A549 (cell line): Measurements from ENCODE around the gene LYRM2. TPM values are rescaled to one million over a fixed set of nuclear protein-coding genes. Genes with fewer than 3 reads are reported as not detected.

Source experiments
- ATAC-seq, 2 experiments: fragments of 200-7000 bp in 1 of 2; fragments of >200 bp in 1 of 2; cut with Nextera tagmentation in 1 of 2; cut with Tn5 transposase in 1 of 2; 3 replicates each; pipeline versions ENCODE4 v1.8.0 to v1.9.1; 2018 to 2020; ENCODE audit warnings: mild to moderate bottlenecking in 1 of 2, moderate library complexity in 1 of 2
- CTCF ChIA-PET: fragments of 300-600 bp; sonication (Branson Sonifier 250); formaldehyde crosslinking; extraction: SDS; loops from one replicate; lab custom pipeline; 2021; ENCODE audit warnings: antibody characterized with exemption, inconsistent platforms; lab: Yijun Ruan, JAX
- POLR2A ChIA-PET: fragments of 350-600 bp; formaldehyde crosslinking; extraction: SDS; loops from one replicate; lab custom pipeline; 2021; ENCODE audit warnings: antibody characterized with exemption, inconsistent platforms; lab: Yijun Ruan, JAX
- DNase-seq, 2 experiments: peaks; one replicate each; pipeline versions ENCODE4 v3.0.0 to v3.0.0-alpha.2; 2011 to 2016; ENCODE audit warnings: low read depth in 1 of 2, low spot score in 1 of 2
- FAIRE-seq: peaks from 2 replicates; lab custom pipeline; 2011; peaks lifted over from hg19 to GRCh38; lab: Jason Lieb, UNC
- H3K27ac ChIP-seq, 2 experiments: fragments of >200 bp; sonication (Bioruptor Twin); formaldehyde crosslinking; 3 replicates each; pipeline ENCODE4 v1.5.1; 2016 to 2017
- H3K4me1 ChIP-seq: fragments of >200 bp; sonication (Bioruptor Twin); formaldehyde crosslinking; 3 replicates; pipeline ENCODE4 v1.6.1; 2016
- H3K4me2 ChIP-seq: fragments of >200 bp; sonication (Bioruptor Twin); formaldehyde crosslinking; 3 replicates; pipeline ENCODE4 v1.6.1; 2016
- H3K4me3 ChIP-seq: fragments of >200 bp; sonication (Bioruptor Twin); formaldehyde crosslinking; 3 replicates; pipeline ENCODE4 v1.5.1; 2016
- H3K9me3 ChIP-seq: fragments of >200 bp; sonication (Bioruptor Twin); formaldehyde crosslinking; 3 replicates; pipeline ENCODE4 v1.6.1; 2016
- ATOH8 ChIP-seq: fragments of 250-450 bp; sonication (Bioruptor Pico); IDR thresholded peaks from 2 replicates; pipeline ENCODE4 v1.5.0; 2020; ENCODE audit warnings: low read depth, mild to moderate bottlenecking, moderate library complexity
- BHLHE40 ChIP-seq: IDR thresholded peaks from 2 replicates; pipeline ENCODE4 v1.6.1; 2012; ENCODE audit warnings: low read depth, low read length, inconsistent platforms
- CEBPB ChIP-seq, 2 experiments: fragments of >200 bp in 1 of 2; sonication (Bioruptor Twin) in 1 of 2; formaldehyde crosslinking in 1 of 2; IDR thresholded peaks; 2 replicates each; pipeline ENCODE4 v1.6.1; 2012 to 2016
- CTCF ChIP-seq: fragments of >200 bp; sonication (Bioruptor Twin); formaldehyde crosslinking; IDR thresholded peaks from 3 replicates; pipeline ENCODE4 v1.5.1; 2016
- EHMT2 ChIP-seq: fragments of 200-600 bp; sonication (generic); IDR thresholded peaks from 2 replicates; pipeline ENCODE4 v1.6.1; 2016; ENCODE audit warnings: antibody characterized with exemption, low read depth, mild to moderate bottlenecking, moderate library complexity
- ELK1 ChIP-seq: fragments of 150-350 bp; IDR thresholded peaks from 2 replicates; pipeline ENCODE4 v1.6.1; 2014; ENCODE audit warnings: low read depth, mild to moderate bottlenecking, low read length
- ESRRA ChIP-seq: fragments of 150-350 bp; IDR thresholded peaks from 2 replicates; pipeline ENCODE4 v1.6.1; 2014; ENCODE audit warnings: mild to moderate bottlenecking, low read length, borderline replicate concordance
- FOSL2 ChIP-seq, 2 experiments: fragments of 450-650 bp in 1 of 2; fragments of >200 bp in 1 of 2; sonication (Bioruptor Twin) in 1 of 2; formaldehyde crosslinking; IDR thresholded peaks; 2 replicates each; pipeline versions ENCODE4 v1.5.0 to v1.6.1; 2016 to 2020; ENCODE audit warnings: mild to moderate bottlenecking in 1 of 2, moderate library complexity in 1 of 2
- FOXS1 ChIP-seq: fragments of 250-450 bp; sonication (Bioruptor Pico); IDR thresholded peaks from 2 replicates; pipeline ENCODE4 v1.5.0; 2020; ENCODE audit warnings: mild to moderate bottlenecking, moderate library complexity
- HDAC2 ChIP-seq: fragments of 200-600 bp; sonication (generic); IDR thresholded peaks from 2 replicates; pipeline ENCODE4 v1.6.1; 2016
- HMGXB4 ChIP-seq: fragments of 250-450 bp; sonication (Bioruptor Pico); IDR thresholded peaks from 2 replicates; pipeline ENCODE4 v1.5.0; 2021; ENCODE audit warnings: mild to moderate bottlenecking, moderate library complexity, borderline replicate concordance
- HOXB5 ChIP-seq: fragments of 250-450 bp; sonication (Bioruptor Pico); IDR thresholded peaks from 2 replicates; pipeline ENCODE4 v1.5.0; 2020; ENCODE audit warnings: mild to moderate bottlenecking, moderate library complexity
- MAX ChIP-seq: IDR thresholded peaks from 2 replicates; pipeline ENCODE4 v1.6.1; 2012
- NFE2L2 ChIP-seq: fragments of 150-350 bp; conservative IDR thresholded peaks from 2 replicates; pipeline ENCODE4 v1.6.1; 2014; ENCODE audit warnings: low read length
- NPAS2 ChIP-seq: fragments of 250-450 bp; sonication (Bioruptor Pico); IDR thresholded peaks from 2 replicates; pipeline ENCODE4 v1.8.0; 2022; ENCODE audit warnings: mild to moderate bottlenecking, moderate library complexity, borderline replicate concordance
- PBX3 ChIP-seq: IDR thresholded peaks from 2 replicates; pipeline ENCODE4 v1.6.1; 2012
- PHF8 ChIP-seq: fragments of 200-600 bp; sonication (generic); IDR thresholded peaks from 2 replicates; pipeline ENCODE4 v1.6.1; 2016; ENCODE audit warnings: low read depth, mild to moderate bottlenecking, antibody characterized with exemption, moderate library complexity, borderline replicate concordance
- POLR2AphosphoS2 ChIP-seq: conservative IDR thresholded peaks from 2 replicates; pipeline ENCODE4 v1.6.1; 2012; ENCODE audit warnings: low read length, improper control_type of control experiment, inconsistent platforms
- RAD21 ChIP-seq, 2 experiments: fragments of >200 bp in 1 of 2; sonication (Bioruptor Twin) in 1 of 2; formaldehyde crosslinking in 1 of 2; IDR thresholded peaks in 1 of 2; conservative IDR thresholded peaks in 1 of 2; 2 replicates in 1 of 2; 3 replicates in 1 of 2; pipeline ENCODE4 v1.6.1; 2012 to 2018; ENCODE audit warnings: inconsistent platforms in 1 of 2
- RCOR1 ChIP-seq: fragments of 150-350 bp; IDR thresholded peaks from 2 replicates; pipeline ENCODE4 v1.6.1; 2014; ENCODE audit warnings: antibody characterized with exemption, low read length, low read depth
- RNF2 ChIP-seq: fragments of 200-600 bp; sonication (generic); IDR thresholded peaks from 2 replicates; pipeline ENCODE4 v1.6.1; 2016; ENCODE audit warnings: low read depth, mild to moderate bottlenecking, antibody characterized with exemption, moderate library complexity, borderline replicate concordance
- TFCP2L1 ChIP-seq: fragments of 250-450 bp; sonication (Bioruptor Pico); IDR thresholded peaks from 2 replicates; pipeline ENCODE4 v1.5.0; 2021; ENCODE audit warnings: mild to moderate bottlenecking
- TP53 ChIP-seq: fragments of 250-450 bp; sonication (Bioruptor Pico); IDR thresholded peaks from 2 replicates; pipeline ENCODE4 v1.5.0; 2021; ENCODE audit warnings: mild to moderate bottlenecking, moderate library complexity
- ZC3H11A ChIP-seq: fragments of 450-650 bp; IDR thresholded peaks from 2 replicates; pipeline ENCODE4 v1.6.1; 2014; ENCODE audit warnings: antibody characterized with exemption, mild to moderate bottlenecking
- ZSCAN20 ChIP-seq: fragments of 250-450 bp; sonication (Bioruptor Pico); IDR thresholded peaks from 2 replicates; pipeline ENCODE4 v1.8.0; 2022; ENCODE audit warnings: mild to moderate bottlenecking, moderate library complexity
- WGBS: methylation state at CpG from one replicate; pipeline ENCODE4 v1.1.6; 2017; ENCODE audit errors: missing lambda C conversion rate; 5-methylcytosine and 5-hydroxymethylcytosine counted together
- polyA plus RNA-seq, 4 experiments: library from polyadenylated mRNA; depleted of rRNA in 3 of 4; stranded (reverse); fragments of >200 nt; fragmentation: RNase III in 1 of 4; extraction: RNeasy Plus Mini Kit Qiagen cat#74134 plus additional on column Dnase treatment in 1 of 4; gene quantifications; 2 replicates in 3 of 4; 3 replicates in 1 of 4; pipeline ENCODE4 v1.2.3, GENCODE V29; 2011 to 2017

The LYRM2 gene
- polyA plus RNA-seq, 2 of the 4 experiments (the other 2 are of a cell fraction): 33.2 to 56.0 TPM

GRCh38 chr6:89599727-89600126 lies 38.8 kb downstream of the LYRM2 start:
- TF ChIP-seq TFCP2L1 (CRISPR knock-in tag) (no peak), TP53 (CRISPR knock-in tag) (no peak), HMGXB4 (CRISPR knock-in tag) (no peak), POLR2AphosphoS2 (no peak), RNF2 (no peak), HDAC2 (no peak), ZSCAN20 (CRISPR knock-in tag) (no peak)
- CTCF ChIA-PET: interaction anchor here (1.2 to 3.3 kb wide), 2 partner anchors 10 to 39 kb away, joined by 3 to 14 read pairs; partner anchors contain the start of gene LYRM2
- DNase-seq: no peak
- Histone ChIP-seq H3K4me1 (no peaks in the 10 kb centered on the region), H3K9me3 (no peaks in the 10 kb centered on the region), H3K4me3 (no peak overlapping the region), H3K27ac (no peak overlapping the region), H3K4me2 (no peak overlapping the region)
- WGBS: 88% methylated on average over 3 of the region's 7 CpGs
- POLR2A ChIA-PET: no interaction called here
- FAIRE-seq: no peak
- no peak for ATAC-seq

- no peaks in the 10 kb centered on the region for H3K4me1 ChIP-seq
- peak in 1 of 2 experiments; percentile 19; a peak in 1 of 5 replicates for TF ChIP-seq RAD21 (conservative IDR thresholded peaks at IDR 0.05 in 1 of 2, IDR thresholded peaks at IDR 0.05 in 1 of 2)
- no peak for TF ChIP-seq BHLHE40
- TF ChIP-seq CEBPB (IDR thresholded peaks at IDR 0.05): peak in 1 of 2 experiments; percentile 56; a peak in 1 of 4 replicates
- no peak for TF ChIP-seq TFCP2L1 (CRISPR knock-in tag)
- TF ChIP-seq ATOH8: no peak
- TF ChIP-seq HOXB5 (CRISPR knock-in tag): no peak
- no peak for TF ChIP-seq PBX3
- ATAC-seq: peak in 1 of 2 experiments; percentile 61; a peak in 3 of 6 replicates
- 18% methylated on average over 3 of the region's 3 CpGs for WGBS
- ChIA-PET POLR2A (no interaction called here), CTCF (interaction anchor here (1.4 kb wide), 1 partner anchor 12 kb away, joined by 5 read pairs; no protein-coding TSS in a partner anchor)
- H3K9me3 ChIP-seq: no peaks in the 10 kb centered on the region
- H3K27ac ChIP-seq: no peak overlapping the region
- no peak overlapping the region for H3K4me3 ChIP-seq
- DNase-seq: peak; percentile 17 to 53
- FAIRE-seq: no peak
- H3K4me2 ChIP-seq: no peak overlapping the region
Observed at GRCh38 chr6:89597988-89598387, 40.6 kb downstream of the LYRM2 start.

GRCh38 chr6:89597372-89597771 lies 41.2 kb downstream of the LYRM2 start:
- Histone ChIP-seq H3K4me2 (no peak overlapping the region), H3K9me3 (no peaks in the 10 kb centered on the region), H3K27ac (no peak overlapping the region), H3K4me1 (no peaks in the 10 kb centered on the region), H3K4me3 (no peak overlapping the region)
- FAIRE-seq: no peak
- TF ChIP-seq CTCF (no peak), ELK1 (no peak), TFCP2L1 (CRISPR knock-in tag) (no peak), PHF8 (no peak), RCOR1 (no peak), NFE2L2 (no peak), ZC3H11A (no peak), EHMT2 (no peak), NPAS2 (CRISPR knock-in tag) (no peak), ESRRA (no peak), FOXS1 (CRISPR knock-in tag) (no peak), MAX (no peak), FOSL2 (IDR thresholded peaks at IDR 0.05) (no peak), FOSL2 (CRISPR knock-in tag; IDR thresholded peaks at IDR 0.05) (no peak), ATOH8 (no peak)
- DNase-seq: no peak
- POLR2A ChIA-PET: no interaction called here
- no peak for ATAC-seq
- CTCF ChIA-PET: no interaction called here
- 51% methylated on average over 2 of the region's 2 CpGs for WGBS
